ENCODE data around the gene NGEF.

NGEF gene

DNA sequence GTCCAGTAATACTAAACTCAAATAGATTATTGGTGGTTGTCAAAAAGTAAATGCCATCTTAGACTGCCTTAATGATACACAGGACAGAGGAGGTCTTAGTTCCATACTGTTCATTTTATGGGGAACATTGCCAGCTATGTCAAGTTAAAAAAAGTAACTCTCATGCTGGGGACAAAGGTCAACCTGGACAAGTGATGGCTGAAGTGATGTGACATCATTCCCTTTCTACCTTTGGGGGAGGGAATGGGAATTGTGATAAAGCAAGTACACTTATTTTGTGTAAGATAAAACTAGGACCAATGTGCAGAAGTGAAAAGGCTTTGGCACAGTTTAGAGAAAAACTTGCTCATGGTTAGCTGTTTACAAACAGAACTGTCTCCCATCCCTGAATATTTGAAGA lies 167.0 kb downstream of the NGEF start (continued):
- no peak for TF ChIP-seq KLF16 (tag by site-specific recombination; IDR thresholded peaks at IDR 0.05)
- TF ChIP-seq, protein P1, sequence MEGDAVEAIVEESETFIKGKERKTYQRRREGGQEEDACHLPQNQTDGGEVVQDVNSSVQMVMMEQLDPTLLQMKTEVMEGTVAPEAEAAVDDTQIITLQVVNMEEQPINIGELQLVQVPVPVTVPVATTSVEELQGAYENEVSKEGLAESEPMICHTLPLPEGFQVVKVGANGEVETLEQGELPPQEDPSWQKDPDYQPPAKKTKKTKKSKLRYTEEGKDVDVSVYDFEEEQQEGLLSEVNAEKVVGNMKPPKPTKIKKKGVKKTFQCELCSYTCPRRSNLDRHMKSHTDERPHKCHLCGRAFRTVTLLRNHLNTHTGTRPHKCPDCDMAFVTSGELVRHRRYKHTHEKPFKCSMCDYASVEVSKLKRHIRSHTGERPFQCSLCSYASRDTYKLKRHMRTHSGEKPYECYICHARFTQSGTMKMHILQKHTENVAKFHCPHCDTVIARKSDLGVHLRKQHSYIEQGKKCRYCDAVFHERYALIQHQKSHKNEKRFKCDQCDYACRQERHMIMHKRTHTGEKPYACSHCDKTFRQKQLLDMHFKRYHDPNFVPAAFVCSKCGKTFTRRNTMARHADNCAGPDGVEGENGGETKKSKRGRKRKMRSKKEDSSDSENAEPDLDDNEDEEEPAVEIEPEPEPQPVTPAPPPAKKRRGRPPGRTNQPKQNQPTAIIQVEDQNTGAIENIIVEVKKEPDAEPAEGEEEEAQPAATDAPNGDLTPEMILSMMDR (tag by site-specific recombination; IDR thresholded peaks at IDR 0.05), result no peak
- TF ChIP-seq, protein P2, sequence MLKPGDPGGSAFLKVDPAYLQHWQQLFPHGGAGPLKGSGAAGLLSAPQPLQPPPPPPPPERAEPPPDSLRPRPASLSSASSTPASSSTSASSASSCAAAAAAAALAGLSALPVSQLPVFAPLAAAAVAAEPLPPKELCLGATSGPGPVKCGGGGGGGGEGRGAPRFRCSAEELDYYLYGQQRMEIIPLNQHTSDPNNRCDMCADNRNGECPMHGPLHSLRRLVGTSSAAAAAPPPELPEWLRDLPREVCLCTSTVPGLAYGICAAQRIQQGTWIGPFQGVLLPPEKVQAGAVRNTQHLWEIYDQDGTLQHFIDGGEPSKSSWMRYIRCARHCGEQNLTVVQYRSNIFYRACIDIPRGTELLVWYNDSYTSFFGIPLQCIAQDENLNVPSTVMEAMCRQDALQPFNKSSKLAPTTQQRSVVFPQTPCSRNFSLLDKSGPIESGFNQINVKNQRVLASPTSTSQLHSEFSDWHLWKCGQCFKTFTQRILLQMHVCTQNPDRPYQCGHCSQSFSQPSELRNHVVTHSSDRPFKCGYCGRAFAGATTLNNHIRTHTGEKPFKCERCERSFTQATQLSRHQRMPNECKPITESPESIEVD (tag by site-specific recombination; IDR thresholded peaks at IDR 0.05), result no peak
- no peak for TF ChIP-seq ZNF324 (tag by site-specific recombination; IDR thresholded peaks at IDR 0.05)
- TF ChIP-seq YY1 (tag by site-specific recombination; IDR thresholded peaks at IDR 0.05), result no peak
- TF ChIP-seq ZNF112 (tag by site-specific recombination; IDR thresholded peaks at IDR 0.05), result no peak
- no peak for TF ChIP-seq ZSCAN23 (tag by site-specific recombination; IDR thresholded peaks at IDR 0.05)
- TF ChIP-seq ZNF561 (tag by site-specific recombination; IDR thresholded peaks at IDR 0.05; ENCODE audit: borderline replicate concordance), result no peak
- no peak for TF ChIP-seq ZNF202 (tag by site-specific recombination; IDR thresholded peaks at IDR 0.05; ENCODE audit: borderline replicate concordance)

DNA sequence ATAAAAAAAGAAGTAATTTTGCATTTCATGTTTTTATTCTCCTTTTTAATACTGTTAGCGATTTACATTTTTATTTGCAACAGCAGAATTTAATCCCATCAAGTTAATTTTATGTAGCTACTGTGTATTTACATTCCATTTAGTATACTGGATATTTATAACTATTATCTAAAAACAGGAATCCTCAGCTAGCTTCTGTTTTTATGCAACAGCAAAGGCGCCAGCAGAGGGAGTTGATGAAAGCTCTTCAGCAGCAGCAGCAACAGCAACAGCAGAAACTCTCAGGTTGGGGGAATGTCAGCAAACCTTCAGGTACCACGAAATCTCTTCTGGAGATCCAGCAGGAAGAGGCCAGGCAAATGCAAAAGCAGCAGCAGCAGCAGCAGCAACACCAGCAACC lies 169.2 kb downstream of the NGEF start:
- ChIA-PET POLR2A (no interaction called here), CTCF (interaction anchor here (0.7 to 3.5 kb wide), 2 partner anchors 9 to 64 kb away, joined by 3 to 22 read pairs; no protein-coding TSS in a partner anchor)
- Histone ChIP-seq H3K9me3 (ENCODE audit: control insufficient read depth, insufficient read depth, low read depth, low read length) (no peaks in the 10 kb centered on the region), H3K36me3 (ENCODE audit: control insufficient read depth in 2 of 2, insufficient read depth in 1 of 2, low read length in 2 of 2) (peaks cover 43 to 92% of the 10 kb centered on the region in 2 experiments), H3K27ac (ENCODE audit: extremely low read depth, low read depth, low read length) (no peak overlapping the region), H3K4me1 (ENCODE audit: control insufficient read depth, insufficient read depth, low read length) (peaks cover under 1% of the 10 kb centered on the region; the same call in 1 of the 2 replicates), H3K4me3 (ENCODE audit: low read depth, low read length) (no peak overlapping the region)
- TF ChIP-seq ZNF155 (tag by site-specific recombination; IDR thresholded peaks at IDR 0.05) (no peak), ZNF549 (tag by site-specific recombination; IDR thresholded peaks at IDR 0.05) (no peak), HOXD13 (CRISPR knock-in tag; IDR thresholded peaks at IDR 0.05; ENCODE audit: borderline replicate concordance) (no peak), ZNF510 (tag by site-specific recombination; IDR thresholded peaks at IDR 0.05; ENCODE audit: insufficient replicate concordance) (no peak), ZNF843 (tag by site-specific recombination; IDR thresholded peaks at IDR 0.05) (no peak), ZNF529 (tag by site-specific recombination; IDR thresholded peaks at IDR 0.05; ENCODE audit: insufficient replicate concordance) (no peak), ZFP69B (tag by site-specific recombination; IDR thresholded peaks at IDR 0.05) (no peak), ZNF248 (tag by site-specific recombination; IDR thresholded peaks at IDR 0.05) (no peak), SCRT1 (tag by site-specific recombination; IDR thresholded peaks at IDR 0.05; ENCODE audit: borderline replicate concordance) (no peak), ZNF221 (tag by site-specific recombination; IDR thresholded peaks at IDR 0.05; ENCODE audit: borderline replicate concordance) (no peak), ZNF623 (tag by site-specific recombination; IDR thresholded peaks at IDR 0.05) (no peak), ZNF239 (tag by site-specific recombination; IDR thresholded peaks at IDR 0.05) (no peak)
- TF ChIP-seq, protein P3, sequence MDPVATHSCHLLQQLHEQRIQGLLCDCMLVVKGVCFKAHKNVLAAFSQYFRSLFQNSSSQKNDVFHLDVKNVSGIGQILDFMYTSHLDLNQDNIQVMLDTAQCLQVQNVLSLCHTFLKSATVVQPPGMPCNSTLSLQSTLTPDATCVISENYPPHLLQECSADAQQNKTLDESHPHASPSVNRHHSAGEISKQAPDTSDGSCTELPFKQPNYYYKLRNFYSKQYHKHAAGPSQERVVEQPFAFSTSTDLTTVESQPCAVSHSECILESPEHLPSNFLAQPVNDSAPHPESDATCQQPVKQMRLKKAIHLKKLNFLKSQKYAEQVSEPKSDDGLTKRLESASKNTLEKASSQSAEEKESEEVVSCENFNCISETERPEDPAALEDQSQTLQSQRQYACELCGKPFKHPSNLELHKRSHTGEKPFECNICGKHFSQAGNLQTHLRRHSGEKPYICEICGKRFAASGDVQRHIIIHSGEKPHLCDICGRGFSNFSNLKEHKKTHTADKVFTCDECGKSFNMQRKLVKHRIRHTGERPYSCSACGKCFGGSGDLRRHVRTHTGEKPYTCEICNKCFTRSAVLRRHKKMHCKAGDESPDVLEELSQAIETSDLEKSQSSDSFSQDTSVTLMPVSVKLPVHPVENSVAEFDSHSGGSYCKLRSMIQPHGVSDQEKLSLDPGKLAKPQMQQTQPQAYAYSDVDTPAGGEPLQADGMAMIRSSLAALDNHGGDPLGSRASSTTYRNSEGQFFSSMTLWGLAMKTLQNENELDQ (tag by site-specific recombination; IDR thresholded peaks at IDR 0.05; ENCODE audit: low read depth), result no peak
- TF ChIP-seq, protein P4, sequence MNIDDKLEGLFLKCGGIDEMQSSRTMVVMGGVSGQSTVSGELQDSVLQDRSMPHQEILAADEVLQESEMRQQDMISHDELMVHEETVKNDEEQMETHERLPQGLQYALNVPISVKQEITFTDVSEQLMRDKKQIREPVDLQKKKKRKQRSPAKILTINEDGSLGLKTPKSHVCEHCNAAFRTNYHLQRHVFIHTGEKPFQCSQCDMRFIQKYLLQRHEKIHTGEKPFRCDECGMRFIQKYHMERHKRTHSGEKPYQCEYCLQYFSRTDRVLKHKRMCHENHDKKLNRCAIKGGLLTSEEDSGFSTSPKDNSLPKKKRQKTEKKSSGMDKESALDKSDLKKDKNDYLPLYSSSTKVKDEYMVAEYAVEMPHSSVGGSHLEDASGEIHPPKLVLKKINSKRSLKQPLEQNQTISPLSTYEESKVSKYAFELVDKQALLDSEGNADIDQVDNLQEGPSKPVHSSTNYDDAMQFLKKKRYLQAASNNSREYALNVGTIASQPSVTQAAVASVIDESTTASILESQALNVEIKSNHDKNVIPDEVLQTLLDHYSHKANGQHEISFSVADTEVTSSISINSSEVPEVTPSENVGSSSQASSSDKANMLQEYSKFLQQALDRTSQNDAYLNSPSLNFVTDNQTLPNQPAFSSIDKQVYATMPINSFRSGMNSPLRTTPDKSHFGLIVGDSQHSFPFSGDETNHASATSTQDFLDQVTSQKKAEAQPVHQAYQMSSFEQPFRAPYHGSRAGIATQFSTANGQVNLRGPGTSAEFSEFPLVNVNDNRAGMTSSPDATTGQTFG (tag by site-specific recombination; IDR thresholded peaks at IDR 0.05; ENCODE audit: borderline replicate concordance), result no peak
- TF ChIP-seq, protein P5, sequence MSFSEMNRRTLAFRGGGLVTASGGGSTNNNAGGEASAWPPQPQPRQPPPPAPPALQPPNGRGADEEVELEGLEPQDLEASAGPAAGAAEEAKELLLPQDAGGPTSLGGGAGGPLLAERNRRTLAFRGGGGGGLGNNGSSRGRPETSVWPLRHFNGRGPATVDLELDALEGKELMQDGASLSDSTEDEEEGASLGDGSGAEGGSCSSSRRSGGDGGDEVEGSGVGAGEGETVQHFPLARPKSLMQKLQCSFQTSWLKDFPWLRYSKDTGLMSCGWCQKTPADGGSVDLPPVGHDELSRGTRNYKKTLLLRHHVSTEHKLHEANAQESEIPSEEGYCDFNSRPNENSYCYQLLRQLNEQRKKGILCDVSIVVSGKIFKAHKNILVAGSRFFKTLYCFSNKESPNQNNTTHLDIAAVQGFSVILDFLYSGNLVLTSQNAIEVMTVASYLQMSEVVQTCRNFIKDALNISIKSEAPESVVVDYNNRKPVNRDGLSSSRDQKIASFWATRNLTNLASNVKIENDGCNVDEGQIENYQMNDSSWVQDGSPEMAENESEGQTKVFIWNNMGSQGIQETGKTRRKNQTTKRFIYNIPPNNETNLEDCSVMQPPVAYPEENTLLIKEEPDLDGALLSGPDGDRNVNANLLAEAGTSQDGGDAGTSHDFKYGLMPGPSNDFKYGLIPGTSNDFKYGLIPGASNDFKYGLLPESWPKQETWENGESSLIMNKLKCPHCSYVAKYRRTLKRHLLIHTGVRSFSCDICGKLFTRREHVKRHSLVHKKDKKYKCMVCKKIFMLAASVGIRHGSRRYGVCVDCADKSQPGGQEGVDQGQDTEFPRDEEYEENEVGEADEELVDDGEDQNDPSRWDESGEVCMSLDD (tag by site-specific recombination; IDR thresholded peaks at IDR 0.05), result no peak
- TF ChIP-seq, protein P6, sequence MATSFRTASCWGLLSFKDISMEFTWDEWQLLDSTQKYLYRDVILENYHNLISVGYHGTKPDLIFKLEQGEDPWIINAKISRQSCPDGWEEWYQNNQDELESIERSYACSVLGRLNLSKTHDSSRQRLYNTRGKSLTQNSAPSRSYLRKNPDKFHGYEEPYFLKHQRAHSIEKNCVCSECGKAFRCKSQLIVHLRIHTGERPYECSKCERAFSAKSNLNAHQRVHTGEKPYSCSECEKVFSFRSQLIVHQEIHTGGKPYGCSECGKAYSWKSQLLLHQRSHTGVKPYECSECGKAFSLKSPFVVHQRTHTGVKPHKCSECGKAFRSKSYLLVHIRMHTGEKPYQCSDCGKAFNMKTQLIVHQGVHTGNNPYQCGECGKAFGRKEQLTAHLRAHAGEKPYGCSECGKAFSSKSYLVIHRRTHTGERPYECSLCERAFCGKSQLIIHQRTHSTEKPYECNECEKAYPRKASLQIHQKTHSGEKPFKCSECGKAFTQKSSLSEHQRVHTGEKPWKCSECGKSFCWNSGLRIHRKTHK (tag by site-specific recombination; IDR thresholded peaks at IDR 0.05), result no peak

Data from HEK293 (cell line).